Naive thymus-derived CD4-positive, alpha-beta T cell (primary cell): ENCODE results near the gene RILPL1. TPM values are rescaled to one million over a fixed set of nuclear protein-coding genes. Genes with fewer than 3 reads are reported as not detected.
"Not testable (repeated sequence)": the region's sequence is repeated elsewhere in the genome, so short reads cannot be mapped to it uniquely, and the experiment has no call there.

Source experiments
- ATAC-seq: fragments of 150-1000 bp; cut with Tn5 transposase; 2 replicates; pipeline ENCODE4 v1.10.0; 2021; ENCODE audit warnings: mild to moderate bottlenecking, moderate library complexity
- CTCF ChIA-PET: fragments of 350-600 bp; sonication (Branson Sonifier 250); formaldehyde crosslinking; loops from one replicate; lab custom pipeline; 2021; ENCODE audit warnings: antibody characterized with exemption; lab: Charles Lee
- POLR2A ChIA-PET: fragments of 350-600 bp; sonication (Branson Sonifier 250); formaldehyde crosslinking; loops from one replicate; lab custom pipeline; 2021; ENCODE audit warnings: antibody characterized with exemption, inconsistent platforms; lab: Charles Lee
- DNase-seq, 9 donors: peaks; one replicate each; pipeline versions ENCODE4 v3.0.0 to v3.0.0-alpha.2; 2020 to 2022; ENCODE audit warnings: mixed read lengths in 1 of 9
- H3K27ac ChIP-seq: one replicate; pipeline ENCODE4 v1.7.0; 2013; ENCODE audit warnings: mild to moderate bottlenecking, low read depth, low read length, moderate library complexity
- H3K27me3 ChIP-seq, 2 donors: one replicate each; pipeline ENCODE4 v1.7.0; 2013; ENCODE audit warnings: low read length in 2 of 2, mild to moderate bottlenecking in 2 of 2, moderate library complexity in 2 of 2; ENCODE audit not compliant: control insufficient read depth in 2 of 2, insufficient read depth in 2 of 2
- H3K36me3 ChIP-seq, 3 experiments: 1 replicate in 2 of 3; 2 replicates in 1 of 3; pipeline ENCODE4 v1.7.0; 2013; ENCODE audit warnings: low read length in 3 of 3, mild to moderate bottlenecking in 3 of 3, moderate library complexity in 1 of 3; ENCODE audit not compliant: insufficient read depth in 3 of 3, control insufficient read depth in 2 of 3
- H3K4me1 ChIP-seq, 2 donors: one replicate each; pipeline ENCODE4 v1.7.0; 2013; ENCODE audit warnings: low read length in 2 of 2, mild to moderate bottlenecking in 2 of 2, moderate library complexity in 1 of 2; ENCODE audit not compliant: control insufficient read depth in 2 of 2, insufficient read depth in 2 of 2
- H3K4me3 ChIP-seq: 2 replicates; pipeline ENCODE4 v1.7.0; 2013; ENCODE audit warnings: mild to moderate bottlenecking, low read length
- H3K9me3 ChIP-seq, 3 experiments: 1 replicate in 2 of 3; 2 replicates in 1 of 3; pipeline ENCODE4 v1.7.0; 2013; ENCODE audit warnings: low read length in 3 of 3; ENCODE audit not compliant: control insufficient read depth in 2 of 3
- H3K27ac Mint-ChIP-seq, 9 donors: one replicate each; pipeline ENCODE4 v1.8.0; 2020 to 2022; ENCODE audit warnings: mixed read lengths in 9 of 9, mild to moderate bottlenecking in 8 of 9, moderate library complexity in 5 of 9, inconsistent platforms in 2 of 9
- H3K27me3 Mint-ChIP-seq, 5 donors: one replicate each; pipeline ENCODE4 v1.8.0; 2021 to 2022; ENCODE audit warnings: mixed read lengths in 5 of 5, mild to moderate bottlenecking in 1 of 5
- H3K36me3 Mint-ChIP-seq, 5 donors: one replicate each; pipeline ENCODE4 v1.8.0; 2020 to 2022; ENCODE audit warnings: mixed read lengths in 5 of 5, mild to moderate bottlenecking in 3 of 5, inconsistent platforms in 1 of 5
- H3K4me1 Mint-ChIP-seq, 7 donors: one replicate each; pipeline ENCODE4 v1.8.0; 2020 to 2022; ENCODE audit warnings: mixed read lengths in 7 of 7, mild to moderate bottlenecking in 3 of 7, inconsistent platforms in 1 of 7
- H3K4me3 Mint-ChIP-seq, 10 donors: one replicate each; pipeline ENCODE4 v1.8.0; 2020 to 2022; ENCODE audit warnings: mild to moderate bottlenecking in 10 of 10, mixed read lengths in 10 of 10, moderate library complexity in 6 of 10, inconsistent platforms in 2 of 10
- H3K9me3 Mint-ChIP-seq, 11 donors: one replicate each; pipeline ENCODE4 v1.8.0; 2020 to 2022; ENCODE audit warnings: mixed read lengths in 11 of 11, mild to moderate bottlenecking in 4 of 11, inconsistent platforms in 1 of 11, moderate library complexity in 1 of 11
- intact Hi-C, 2 donors: fragments of 100-400 bp; cut with micrococcal nuclease; formaldehyde crosslinking; loops; one replicate each; pipeline ENCODE4 v1.15.1; 2023
- polyA plus RNA-seq, 2 donors: library from polyadenylated mRNA; unstranded; fragments of 300-500 nt; fragmentation: Illumina TruSeq; gene quantifications; one replicate each; pipeline ENCODE4 v1.2.3, GENCODE V29; 2021
- total RNA-seq, 6 experiments: library from RNA in 5 of 6; stranded (reverse) in 5 of 6; gene quantifications; 1 replicate in 5 of 6; 2 replicates in 1 of 6; pipeline ENCODE4 v1.2.3 and lab custom pipeline; 2021 to 2026

RILPL1 gene
- total and polyA plus RNA-seq, 7 experiments from 2014 or later, result 0.29 to 9.2 (median 3.6) TPM; not detected in 1

DNA sequence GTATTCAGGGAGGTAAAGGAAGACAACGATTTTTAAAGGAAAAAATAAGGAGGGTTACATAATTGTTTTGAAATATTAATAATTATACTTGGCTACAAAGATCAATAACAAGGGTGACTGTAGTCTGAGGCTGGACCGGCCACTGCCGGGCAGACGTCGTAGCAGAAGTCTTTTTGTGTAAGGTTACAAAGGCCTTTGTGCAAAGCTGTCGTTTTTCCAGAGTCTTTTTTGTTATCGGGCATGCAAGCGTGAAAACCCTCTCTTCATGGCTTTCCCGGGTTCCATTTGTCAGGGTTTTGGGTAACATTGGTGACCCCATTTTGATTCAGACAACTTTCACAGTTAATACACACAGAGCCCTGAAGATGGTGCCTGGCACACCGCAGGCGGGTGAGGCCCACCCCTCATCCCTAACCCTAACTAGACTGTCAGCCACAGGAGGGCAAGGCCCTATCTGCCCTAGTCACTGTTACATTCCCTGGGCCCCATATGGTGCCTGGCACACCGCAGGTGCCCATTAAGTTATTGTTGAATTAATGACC lies 31.3 kb downstream of the RILPL1 start:
- no peaks in the 10 kb centered on the region for H3K9me3 Mint-ChIP-seq
- Histone ChIP-seq H3K27me3 (no peaks in the 10 kb centered on the region), H3K9me3 (no peaks in the 10 kb centered on the region), H3K27ac (no peak overlapping the region), H3K36me3 (no peaks in the 10 kb centered on the region), H3K4me3 (no peak overlapping the region), H3K4me1 (no peaks in the 10 kb centered on the region)
- ChIA-PET CTCF (no interaction called here), POLR2A (interaction anchor here (0.7 to 0.8 kb wide), 3 partner anchors 15 to 188 kb away, joined by 3 to 4 read pairs (median 3); no protein-coding TSS in a partner anchor)
- peaks cover 0 to 2% (median 0%) of the 10 kb centered on the region in 5 donors for H3K27me3 Mint-ChIP-seq
- intact Hi-C loops, result no loop called here
- H3K27ac Mint-ChIP-seq, result no peak overlapping the region
- ATAC-seq (no peak), DNase-seq (no peak)
- peaks cover 0 to 8% (median 5%) of the 10 kb centered on the region in 5 donors for H3K36me3 Mint-ChIP-seq
- H3K4me3 Mint-ChIP-seq, result no peak overlapping the region
- H3K4me1 Mint-ChIP-seq, result peaks cover 0 to 5% (median 0%) of the 10 kb centered on the region in 7 donors

GRCh38 chr12:123499332-123499731 lies 34.2 kb downstream of the RILPL1 start:
- Histone ChIP-seq H3K4me3 (no peak overlapping the region), H3K27me3 (no peaks in the 10 kb centered on the region), H3K4me1 (no peaks in the 10 kb centered on the region), H3K36me3 (no peaks in the 10 kb centered on the region), H3K27ac (no peak overlapping the region), H3K9me3 (no peaks in the 10 kb centered on the region)
- Mint-ChIP-seq H3K4me3 (no peak overlapping the region), H3K27ac (peak overlapping the region in 1 of 9 donors; percentile 81), H3K4me1 (peaks cover 0 to 5% (median 0%) of the 10 kb centered on the region in 7 donors), H3K9me3 (no peaks in the 10 kb centered on the region), H3K36me3 (peaks cover 0 to 12% (median 5%) of the 10 kb centered on the region in 5 donors), H3K27me3 (no peaks in the 10 kb centered on the region)
- POLR2A ChIA-PET, result no interaction called here
- intact Hi-C loops, result no loop called here
- ATAC-seq, result no peak
- CTCF ChIA-PET, result no interaction called here
- no peak for DNase-seq

DNA sequence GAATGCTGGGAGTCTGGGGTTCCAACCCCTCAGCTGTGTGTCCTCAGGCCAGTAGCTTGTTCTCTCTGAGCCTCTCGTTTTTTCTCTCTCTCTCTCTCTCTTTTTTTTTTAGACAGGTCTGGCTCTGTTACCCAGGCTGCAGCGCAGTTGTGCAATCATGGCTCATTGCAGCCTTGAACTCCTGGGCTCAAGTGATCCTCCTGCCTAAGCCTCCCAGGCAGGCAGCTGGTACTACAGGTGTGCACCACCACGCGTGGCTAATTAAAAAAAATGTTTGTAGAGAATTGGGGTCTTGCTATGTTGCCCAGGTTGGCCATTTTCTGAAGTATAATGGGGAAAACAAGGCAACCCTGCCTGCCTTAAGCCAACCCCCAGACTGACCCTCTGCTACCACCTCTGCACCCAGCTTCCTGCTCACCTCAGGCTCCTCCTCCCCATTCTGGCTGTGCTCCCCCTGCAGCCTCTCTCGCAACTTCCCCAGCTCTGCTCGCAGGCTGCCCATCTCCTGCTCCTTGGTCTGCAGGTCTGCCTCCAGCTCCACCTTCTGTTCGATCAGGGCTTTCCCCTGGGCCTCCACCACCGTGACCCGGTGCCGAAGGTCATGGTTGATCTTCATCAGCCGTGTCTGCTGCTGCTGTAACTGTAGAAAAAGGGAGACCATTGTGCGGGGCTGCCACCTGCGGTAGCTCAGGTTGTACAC lies 35.2 kb downstream of the RILPL1 start:
- Mint-ChIP-seq H3K27me3 (no peaks in the 10 kb centered on the region), H3K27ac (no peak overlapping the region), H3K4me1 (peaks cover 0 to 5% (median 0%) of the 10 kb centered on the region in 7 donors), H3K9me3 (no peaks in the 10 kb centered on the region), H3K36me3 (peaks cover 0 to 12% (median 5%) of the 10 kb centered on the region in 5 donors), H3K4me3 (peak overlapping the region in 1 of 10 donors; percentile 13)
- Histone ChIP-seq H3K4me3 (no peak overlapping the region), H3K27me3 (no peaks in the 10 kb centered on the region), H3K9me3 (no peaks in the 10 kb centered on the region), H3K36me3 (no peaks in the 10 kb centered on the region), H3K27ac (no peak overlapping the region), H3K4me1 (no peaks in the 10 kb centered on the region)
- ChIA-PET CTCF (interaction anchor here (0.5 kb wide), 1 partner anchor 42 kb away, joined by 4 read pairs; no protein-coding TSS in a partner anchor), POLR2A (no interaction called here)
- ATAC-seq (no peak), DNase-seq (no peak)
- intact Hi-C loops, result no loop called here

GRCh38 chr12:123497065-123497464 lies 36.5 kb downstream of the RILPL1 start:
- no peak overlapping the region for H3K27ac ChIP-seq
- Mint-ChIP-seq H3K36me3 (peaks cover 0 to 15% (median 5%) of the 10 kb centered on the region in 5 donors), H3K4me3 (no peak overlapping the region), H3K9me3 (no peaks in the 10 kb centered on the region), H3K27me3 (no peaks in the 10 kb centered on the region), H3K27ac (peak overlapping the region in 1 of 9 donors; percentile 23), H3K4me1 (peaks cover 0 to 5% (median 0%) of the 10 kb centered on the region in 7 donors)
- CTCF ChIA-PET, result no interaction called here
- H3K4me3 ChIP-seq, result no peak overlapping the region
- no peaks in the 10 kb centered on the region for H3K4me1 ChIP-seq
- DNase-seq, result no peak
- intact Hi-C loops, result no loop called here
- no peaks in the 10 kb centered on the region for H3K36me3 ChIP-seq
- H3K9me3 ChIP-seq, result no peaks in the 10 kb centered on the region
- no peaks in the 10 kb centered on the region for H3K27me3 ChIP-seq
- POLR2A ChIA-PET, result interaction anchor here (0.6 kb wide), 1 partner anchor 22 kb away, joined by 3 read pairs; no protein-coding TSS in a partner anchor
- no peak for ATAC-seq

DNA sequence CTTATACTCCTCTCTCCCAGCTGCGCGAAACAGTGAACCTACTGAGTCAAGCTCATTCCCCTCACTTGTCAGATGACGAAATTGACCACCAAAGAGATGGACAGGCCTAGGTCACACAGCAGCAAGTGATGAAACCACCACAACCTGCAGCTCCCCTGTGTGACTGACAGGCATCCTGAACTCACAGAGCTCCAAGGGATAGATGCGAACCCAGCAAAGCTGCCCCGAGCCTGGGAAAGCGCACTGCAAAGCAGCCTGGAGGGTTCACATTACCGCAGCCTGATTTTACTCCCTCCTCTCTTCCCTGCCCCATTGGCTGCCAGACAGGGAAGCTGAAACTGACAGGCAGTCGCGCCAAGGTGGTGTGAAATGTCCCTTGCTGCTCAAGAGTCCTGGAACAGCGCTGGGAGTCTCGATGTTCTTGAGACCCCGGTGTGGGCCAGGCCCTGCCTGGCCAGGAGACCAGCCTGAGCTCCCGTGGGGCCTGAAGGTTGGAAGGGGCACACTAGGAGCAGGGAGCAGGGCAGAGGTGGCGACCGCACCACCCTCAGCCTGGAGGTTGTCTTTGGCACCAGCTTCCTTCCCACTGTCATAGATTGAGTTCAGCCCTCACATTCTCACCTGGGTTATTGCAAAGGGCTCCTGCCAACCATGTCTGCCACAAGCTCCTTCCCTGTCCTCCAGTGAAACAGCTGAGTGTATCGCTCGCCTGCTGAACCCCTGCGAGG lies 39.2 kb downstream of the RILPL1 start:
- CTCF ChIA-PET, result interaction anchor here (0.6 kb wide), 1 partner anchor 172 kb away, joined by 4 read pairs; no protein-coding TSS in a partner anchor
- Mint-ChIP-seq H3K27me3 (no peaks in the 10 kb centered on the region), H3K9me3 (no peaks in the 10 kb centered on the region), H3K4me1 (peaks cover 0 to 5% (median 0%) of the 10 kb centered on the region in 7 donors), H3K36me3 (peaks cover 0 to 15% (median 5%) of the 10 kb centered on the region in 5 donors), H3K4me3 (no peak overlapping the region), H3K27ac (no peak overlapping the region)
- POLR2A ChIA-PET, result interaction anchor here (1.0 to 1.4 kb wide), 2 partner anchors 11 to 19 kb away, joined by 4 to 5 read pairs; no protein-coding TSS in a partner anchor
- DNase-seq (no peak), ATAC-seq (no peak)
- Histone ChIP-seq H3K27ac (no peak overlapping the region), H3K9me3 (no peaks in the 10 kb centered on the region), H3K27me3 (no peaks in the 10 kb centered on the region), H3K4me1 (no peaks in the 10 kb centered on the region), H3K36me3 (no peaks in the 10 kb centered on the region), H3K4me3 (no peak overlapping the region)
- intact Hi-C loops, result no loop called here

DNA sequence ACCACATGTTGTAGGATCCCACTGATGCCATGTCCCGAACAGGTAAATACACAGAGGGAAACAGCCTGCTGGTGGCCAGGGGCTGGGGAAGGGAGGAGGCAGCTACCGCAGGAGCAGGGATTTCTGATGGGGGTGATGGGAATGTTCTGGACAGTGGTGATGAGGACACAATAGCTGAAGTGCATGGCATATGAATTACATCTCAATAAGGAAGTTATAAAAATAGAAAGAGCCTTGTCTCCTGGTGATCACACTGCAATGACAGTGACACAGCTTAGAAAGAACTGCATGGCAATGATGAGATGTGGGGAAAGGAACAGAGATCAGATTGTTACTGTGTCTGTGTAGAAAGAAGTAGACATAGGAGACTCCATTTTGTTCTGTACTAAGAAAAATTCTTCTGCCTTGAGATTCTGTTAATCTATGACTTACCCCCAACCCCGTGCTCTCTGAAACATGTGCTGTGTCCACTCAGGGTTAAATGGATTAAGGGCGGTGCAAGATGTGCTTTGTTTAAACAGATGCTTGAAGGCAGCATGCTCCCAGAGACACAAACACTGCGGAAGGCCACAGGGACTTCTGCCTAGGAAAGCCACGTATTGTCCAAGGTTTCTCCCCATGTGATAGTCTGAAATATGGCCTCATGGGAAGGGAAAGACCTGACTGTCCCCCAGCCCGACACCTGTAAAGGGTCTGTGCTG lies 41.0 kb downstream of the RILPL1 start:
- H3K9me3 Mint-ChIP-seq, DNase-seq, H3K36me3 ChIP-seq, H3K9me3 ChIP-seq, H3K27me3 Mint-ChIP-seq, H3K4me3 ChIP-seq, H3K36me3 Mint-ChIP-seq, CTCF ChIA-PET, intact Hi-C loops, H3K4me1 Mint-ChIP-seq, H3K27me3 ChIP-seq, H3K4me3 Mint-ChIP-seq, H3K4me1 ChIP-seq, H3K27ac ChIP-seq: not testable (repeated sequence)
- ATAC-seq, result peak; percentile 14
- H3K27ac Mint-ChIP-seq, result peak overlapping the region in 2 of 9 donors; percentile 20 to 58
- POLR2A ChIA-PET, result interaction anchor here (1.1 to 1.6 kb wide), 2 partner anchors 9 to 33 kb away, joined by 4 to 5 read pairs; no protein-coding TSS in a partner anchor
